Right atrium auricular region (tissue), 2 donors: Measurements from ENCODE around the gene AR. TPM values are rescaled to one million over a fixed set of nuclear protein-coding genes. Genes with fewer than 3 reads are reported as not detected.
A peak's percentile ranks its signal among the peaks of the same experiment; 100 is the strongest.

Experiments
- DNase-seq: peaks from one replicate; pipeline ENCODE4 v3.0.0-alpha.2; 2019; ENCODE audit warnings: low spot score
- H3K27ac ChIP-seq, 2 donors: fragments of 200-600 bp; sonication (generic); 1 replicate in 1 of 2; 2 replicates in 1 of 2; pipeline ENCODE4 v1.5.1; 2016 to 2019
- H3K27me3 ChIP-seq, 2 donors: fragments of 200-600 bp; sonication (generic); one replicate each; pipeline versions ENCODE4 v1.5.1 to v1.6.0; 2017 to 2019
- H3K36me3 ChIP-seq: fragments of 200-600 bp; sonication (generic); one replicate; pipeline ENCODE4 v1.5.1; 2016
- H3K4me1 ChIP-seq, 2 donors: fragments of 200-600 bp; sonication (generic); one replicate each; pipeline versions ENCODE4 v1.5.1 to v1.6.0; 2017 to 2019
- H3K4me3 ChIP-seq, 2 donors: fragments of 200-600 bp; sonication (generic); 1 replicate in 1 of 2; 2 replicates in 1 of 2; pipeline ENCODE4 v1.5.1; 2017 to 2019; ENCODE audit warnings: mild to moderate bottlenecking in 1 of 2, moderate library complexity in 1 of 2
- H3K9me3 ChIP-seq, 2 donors: fragments of 200-600 bp; sonication (generic); one replicate each; pipeline ENCODE4 v1.5.1; 2019
- total RNA-seq, 2 donors: library from RNA; depleted of rRNA; stranded (reverse); fragments of >200 nt; gene quantifications; one replicate each; pipeline ENCODE4 v1.1.0, GENCODE V29; 2016
- TF ChIP-seq, protein P1 (sequence below), 2 donors: fragments of 200-600 bp; sonication (generic); IDR thresholded peaks; one replicate each; pipeline ENCODE4 v1.5.1; 2019; ENCODE audit warnings: antibody characterized with exemption in 2 of 2

The AR gene
- total RNA-seq, 2 donors from 2014 or later, result 7.9 to 9.1 TPM

DNA sequence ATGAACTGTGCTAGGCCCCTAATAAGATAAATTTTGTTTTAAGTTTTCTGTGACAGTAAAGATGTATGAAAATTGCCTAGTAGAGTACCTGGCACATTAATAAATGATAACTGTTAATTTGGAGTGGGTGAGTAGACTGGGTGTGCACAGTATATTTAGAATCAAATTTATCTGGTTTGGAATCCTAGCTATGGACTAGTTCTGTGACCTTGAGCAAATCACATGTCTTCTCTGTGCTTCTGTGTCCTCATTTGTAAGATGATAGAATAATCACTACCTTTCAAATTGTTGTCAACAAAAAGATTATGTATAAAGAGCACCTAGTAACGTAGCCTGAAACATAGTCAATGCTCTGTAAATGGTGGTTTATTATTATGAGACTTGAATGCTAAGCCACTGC lies 170.2 kb downstream of the AR start:
- DNase-seq, result no peak
- no peaks in the 10 kb centered on the region for H3K36me3 ChIP-seq
- TF ChIP-seq, protein P1, sequence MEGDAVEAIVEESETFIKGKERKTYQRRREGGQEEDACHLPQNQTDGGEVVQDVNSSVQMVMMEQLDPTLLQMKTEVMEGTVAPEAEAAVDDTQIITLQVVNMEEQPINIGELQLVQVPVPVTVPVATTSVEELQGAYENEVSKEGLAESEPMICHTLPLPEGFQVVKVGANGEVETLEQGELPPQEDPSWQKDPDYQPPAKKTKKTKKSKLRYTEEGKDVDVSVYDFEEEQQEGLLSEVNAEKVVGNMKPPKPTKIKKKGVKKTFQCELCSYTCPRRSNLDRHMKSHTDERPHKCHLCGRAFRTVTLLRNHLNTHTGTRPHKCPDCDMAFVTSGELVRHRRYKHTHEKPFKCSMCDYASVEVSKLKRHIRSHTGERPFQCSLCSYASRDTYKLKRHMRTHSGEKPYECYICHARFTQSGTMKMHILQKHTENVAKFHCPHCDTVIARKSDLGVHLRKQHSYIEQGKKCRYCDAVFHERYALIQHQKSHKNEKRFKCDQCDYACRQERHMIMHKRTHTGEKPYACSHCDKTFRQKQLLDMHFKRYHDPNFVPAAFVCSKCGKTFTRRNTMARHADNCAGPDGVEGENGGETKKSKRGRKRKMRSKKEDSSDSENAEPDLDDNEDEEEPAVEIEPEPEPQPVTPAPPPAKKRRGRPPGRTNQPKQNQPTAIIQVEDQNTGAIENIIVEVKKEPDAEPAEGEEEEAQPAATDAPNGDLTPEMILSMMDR (IDR thresholded peaks at IDR 0.05), result no peak
- no peaks in the 10 kb centered on the region for H3K9me3 ChIP-seq
- H3K27me3 ChIP-seq, result no peaks in the 10 kb centered on the region
- no peak overlapping the region for H3K4me3 ChIP-seq
- peak overlapping the region in 1 of 2 donors; percentile 36 for H3K27ac ChIP-seq
- H3K4me1 ChIP-seq, result no peaks in the 10 kb centered on the region

DNA sequence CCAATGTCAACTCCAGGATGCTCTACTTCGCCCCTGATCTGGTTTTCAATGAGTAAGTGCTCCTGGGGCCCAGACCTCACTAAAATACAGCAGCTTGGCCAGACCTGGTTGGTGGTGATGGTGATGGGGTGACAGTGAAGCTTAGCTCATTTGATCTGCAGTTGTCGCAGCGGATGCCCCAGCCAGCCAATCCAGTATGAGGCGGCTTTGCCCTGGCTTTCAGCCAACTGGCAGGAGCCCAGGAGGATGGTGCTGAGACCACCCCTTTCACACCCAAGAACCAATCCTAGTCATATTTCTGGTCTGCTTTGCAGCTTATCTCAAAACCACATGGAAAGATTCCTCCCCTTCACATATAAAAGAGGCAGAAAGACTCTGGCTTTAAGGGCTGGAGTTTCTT lies 173.8 kb downstream of the AR start:
- Histone ChIP-seq H3K4me3 (no peak overlapping the region), H3K9me3 (no peaks in the 10 kb centered on the region), H3K27ac (no peak overlapping the region), H3K27me3 (no peaks in the 10 kb centered on the region), H3K4me1 (peaks cover 0 to 6% of the 10 kb centered on the region in 2 donors), H3K36me3 (no peaks in the 10 kb centered on the region)
- TF ChIP-seq, protein P1 (IDR thresholded peaks at IDR 0.05), result no peak
- DNase-seq, result no peak

DNA sequence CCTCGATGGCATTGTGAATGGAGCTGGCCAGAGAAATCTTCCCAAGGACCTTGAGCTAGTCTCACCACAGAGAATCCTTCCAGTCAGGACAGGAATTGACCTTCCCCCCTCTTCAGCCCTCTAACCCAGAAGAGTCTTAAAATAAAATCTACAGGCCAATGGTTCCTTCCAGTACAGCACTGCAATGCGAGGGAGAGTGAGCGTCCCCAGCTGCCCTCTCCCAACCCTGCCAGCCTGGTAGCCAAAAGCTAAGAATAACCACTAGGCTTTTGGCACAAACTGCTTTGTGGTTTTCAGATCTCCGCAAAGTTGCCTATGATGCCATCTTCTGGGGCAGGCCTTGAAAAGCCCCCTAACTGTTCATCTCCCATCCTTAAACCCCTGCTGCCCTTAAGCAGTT lies 175.1 kb downstream of the AR start:
- Histone ChIP-seq H3K4me1 (peaks cover 0 to 10% of the 10 kb centered on the region in 2 donors), H3K27me3 (no peaks in the 10 kb centered on the region), H3K36me3 (no peaks in the 10 kb centered on the region), H3K4me3 (no peak overlapping the region), H3K27ac (peak overlapping the region in 1 of 2 donors; percentile 54), H3K9me3 (no peaks in the 10 kb centered on the region)
- DNase-seq, result no peak
- TF ChIP-seq, protein P1 (IDR thresholded peaks at IDR 0.05), result peak in 1 of 2 donors; percentile 20

DNA sequence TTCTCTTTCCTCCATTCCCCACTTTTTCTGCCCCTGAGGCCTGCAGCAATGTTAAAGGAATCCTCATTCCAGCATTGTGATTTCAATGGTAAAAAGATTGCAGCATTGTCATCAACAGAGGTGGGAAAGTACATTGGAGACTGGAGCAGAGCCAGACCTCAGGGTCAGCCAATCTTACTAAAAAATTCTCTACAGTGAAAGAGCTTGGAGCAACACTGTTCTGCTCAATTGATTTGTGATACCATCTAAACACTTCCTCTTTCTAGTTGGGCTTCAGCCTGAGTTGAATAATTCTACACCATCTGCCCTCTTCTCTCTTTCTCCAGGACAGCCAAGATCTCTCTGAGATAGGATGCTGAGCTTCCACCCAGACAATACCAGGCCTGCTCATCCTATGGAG lies 176.5 kb downstream of the AR start:
- no peaks in the 10 kb centered on the region for H3K9me3 ChIP-seq
- H3K4me3 ChIP-seq, result no peak overlapping the region
- no peaks in the 10 kb centered on the region for H3K27me3 ChIP-seq
- TF ChIP-seq, protein P1 (IDR thresholded peaks at IDR 0.05), result no peak
- H3K4me1 ChIP-seq, result peaks cover 0 to 14% of the 10 kb centered on the region in 2 donors
- no peaks in the 10 kb centered on the region for H3K36me3 ChIP-seq
- no peak for DNase-seq
- no peak overlapping the region for H3K27ac ChIP-seq

DNA sequence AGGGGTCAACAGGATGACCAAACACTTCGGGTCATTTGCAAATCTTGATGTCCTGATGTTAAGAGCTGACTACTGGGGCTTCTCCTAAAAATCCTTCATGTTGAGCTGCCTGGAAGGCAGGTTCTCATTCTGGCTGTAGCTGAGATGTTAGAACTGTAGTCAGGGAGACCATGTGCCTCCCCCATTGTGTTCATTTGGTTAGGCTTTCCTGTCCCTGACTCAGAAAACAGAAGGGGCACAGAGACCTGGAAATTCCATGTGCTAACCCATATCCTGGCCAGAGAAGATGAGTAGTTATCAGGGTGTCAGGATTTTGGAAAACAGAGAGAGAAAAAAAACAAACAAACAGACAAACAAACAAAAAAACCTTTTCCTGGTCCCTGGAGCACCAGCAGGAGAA lies 177.5 kb downstream of the AR start:
- Histone ChIP-seq H3K4me1 (peaks cover 0 to 14% of the 10 kb centered on the region in 2 donors), H3K27ac (no peak overlapping the region), H3K4me3 (no peak overlapping the region), H3K36me3 (no peaks in the 10 kb centered on the region), H3K9me3 (no peaks in the 10 kb centered on the region), H3K27me3 (no peaks in the 10 kb centered on the region)
- TF ChIP-seq, protein P1 (IDR thresholded peaks at IDR 0.05), result no peak
- no peak for DNase-seq
